ENCODE data around the gene LTA. TPM values are rescaled to one million over a fixed set of nuclear protein-coding genes. Genes with fewer than 3 reads are reported as not detected.
A peak's percentile ranks its signal among the peaks of the same experiment; 100 is the strongest.
"Not testable (repeated sequence)": the region's sequence is repeated elsewhere in the genome, so short reads cannot be mapped to it uniquely, and the experiment has no call there.

Gene LTA
- total RNA-seq, 1 donor from 2014 or later, result not detected

DNA sequence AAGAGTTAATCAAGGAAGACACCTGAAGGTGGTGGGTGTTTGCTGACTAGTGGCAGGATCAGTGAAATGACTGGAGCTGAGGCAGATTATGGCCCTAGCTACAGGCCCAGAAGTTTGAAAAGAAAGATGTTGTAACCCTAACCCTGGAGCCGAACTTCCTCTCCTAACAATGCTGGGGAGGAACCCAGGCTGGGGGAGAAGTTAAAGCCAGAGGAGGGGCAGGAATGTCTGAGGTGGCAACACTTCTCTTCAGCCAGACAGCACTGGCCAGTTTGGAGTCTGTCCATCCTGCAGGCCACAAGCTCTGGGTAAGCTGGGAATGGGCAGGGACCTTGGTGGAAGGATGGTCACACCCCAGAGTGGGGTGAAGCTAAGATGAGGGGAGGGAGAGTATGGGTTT, 13.9 kb downstream of the LTA start, which contains the start of gene LST1:
TSS of gene LST1 (plus strand) at position 270 of the 400 bp plus-strand sequence. CDS start 1,023 bp downstream, outside the sequence.
- peaks cover 11 to 14% (median 13%) of the 10 kb centered on the region in 3 donors for H3K4me1 ChIP-seq (ENCODE audit: control insufficient read depth in 3 of 3, insufficient read depth in 3 of 3, low read length in 3 of 3)
- no peaks in the 10 kb centered on the region for H3K36me3 ChIP-seq (ENCODE audit: control insufficient read depth in 3 of 3, insufficient read depth in 3 of 3, low read length in 3 of 3)
- no peaks in the 10 kb centered on the region for H3K9me3 ChIP-seq (ENCODE audit: control insufficient read depth in 3 of 3, low read length in 3 of 3)
- peak within 1 kb of the TSS; percentile 25 for H3K27ac ChIP-seq (ENCODE audit: low read depth, low read length)
- peak within 1 kb of the TSS in 1 of 3 donors; percentile 12 for H3K4me3 ChIP-seq (ENCODE audit: low read length in 3 of 3)
- no peak within 1 kb of the TSS for H3K9ac ChIP-seq (ENCODE audit: low read depth in 1 of 3, low read length in 3 of 3)
- H3K27me3 ChIP-seq (ENCODE audit: control insufficient read depth in 3 of 3, insufficient read depth in 3 of 3, low read length in 3 of 3), result no peaks in the 10 kb centered on the region

DNA sequence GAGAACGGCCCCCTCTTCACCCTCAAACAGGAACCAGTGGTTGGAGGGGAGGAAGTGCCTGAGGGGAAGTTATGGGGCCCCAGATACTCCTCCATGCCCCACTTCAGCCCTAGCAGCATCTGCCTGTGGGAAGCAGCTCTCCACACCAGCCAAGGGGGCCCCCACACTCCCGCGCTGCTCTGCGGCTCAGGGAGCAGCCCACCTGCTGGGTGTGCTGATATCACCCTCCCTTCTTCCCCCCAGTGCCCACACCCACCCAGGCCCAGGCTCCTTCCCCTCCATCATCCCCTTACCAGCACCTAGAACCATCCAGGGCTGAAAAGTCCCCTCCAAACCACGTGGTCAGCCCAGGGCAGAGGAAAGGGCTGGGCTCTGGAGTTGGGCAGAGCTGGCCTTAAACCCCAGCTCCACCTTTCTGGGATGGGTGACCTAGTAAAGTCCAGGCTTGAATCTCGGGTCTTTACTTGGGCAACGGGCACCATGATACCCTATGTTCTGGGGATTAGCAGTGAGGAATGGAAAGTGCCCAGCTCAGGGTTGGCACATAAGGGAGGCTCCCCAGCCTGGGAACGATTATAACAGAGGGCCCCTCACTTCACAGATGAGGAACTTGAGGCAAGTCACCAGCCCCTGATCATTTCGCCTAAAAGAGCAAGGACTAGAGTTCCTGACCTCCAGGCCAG, 14.7 kb downstream of the LTA start:
- Histone ChIP-seq H3K27me3 (ENCODE audit: control insufficient read depth in 3 of 3, insufficient read depth in 3 of 3, low read length in 3 of 3) (no peaks in the 10 kb centered on the region), H3K9ac (ENCODE audit: low read depth in 1 of 3, low read length in 3 of 3) (no peak overlapping the region), H3K36me3 (ENCODE audit: control insufficient read depth in 3 of 3, insufficient read depth in 3 of 3, low read length in 3 of 3) (no peaks in the 10 kb centered on the region), H3K9me3 (ENCODE audit: control insufficient read depth in 3 of 3, low read length in 3 of 3) (no peaks in the 10 kb centered on the region), H3K4me1 (ENCODE audit: control insufficient read depth in 3 of 3, insufficient read depth in 3 of 3, low read length in 3 of 3) (peaks cover 4 to 6% (median 6%) of the 10 kb centered on the region in 3 donors), H3K27ac (ENCODE audit: low read depth, low read length) (peak overlapping the region; percentile 25), H3K4me3 (ENCODE audit: low read length in 3 of 3) (peak overlapping the region in 1 of 3 donors; percentile 12)

DNA sequence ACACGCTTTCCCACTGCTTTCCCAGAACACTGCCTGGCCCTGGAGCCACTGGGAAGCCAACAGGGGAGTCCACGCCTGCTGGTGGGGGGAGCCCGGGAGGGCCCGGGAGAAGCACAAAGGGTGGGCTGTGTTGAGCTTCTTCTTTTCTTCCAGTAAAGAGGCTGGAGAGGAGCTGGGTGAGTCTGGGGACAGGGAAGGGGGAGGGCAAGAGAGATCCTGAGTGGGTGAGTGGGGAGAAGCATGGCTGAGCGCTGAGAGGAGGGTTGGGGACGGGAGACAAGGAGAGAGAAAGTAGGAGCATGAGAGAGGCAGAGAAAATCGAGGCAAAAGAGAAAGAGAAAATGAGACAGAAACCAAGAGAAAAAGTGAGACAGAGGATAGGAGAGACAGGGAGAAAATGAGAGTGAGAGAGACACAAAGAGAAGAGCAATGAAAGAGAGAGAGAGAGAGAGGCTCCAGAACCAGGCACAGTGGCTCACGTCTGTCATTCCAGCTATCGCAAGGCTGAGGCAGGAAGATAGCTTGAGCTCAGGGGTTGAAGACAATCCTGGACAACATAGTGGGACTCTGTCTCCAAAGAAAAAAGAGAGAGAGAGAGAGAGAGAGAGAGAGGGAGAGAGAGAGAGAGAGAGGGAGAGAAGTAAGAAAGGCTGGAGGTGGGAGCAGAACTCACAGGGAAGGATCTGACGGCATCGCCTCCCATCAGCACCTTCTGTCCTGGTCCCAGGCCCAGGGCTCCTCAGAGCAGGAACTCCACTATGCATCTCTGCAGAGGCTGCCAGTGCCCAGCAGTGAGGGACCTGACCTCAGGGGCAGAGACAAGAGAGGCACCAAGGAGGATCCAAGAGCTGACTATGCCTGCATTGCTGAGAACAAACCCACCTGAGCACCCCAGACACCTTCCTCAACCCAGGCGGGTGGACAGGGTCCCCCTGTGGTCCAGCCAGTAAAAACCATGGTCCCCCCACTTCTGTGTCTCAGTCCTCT, 16.0 kb downstream of the LTA start:
- no peak overlapping the region for H3K4me3 ChIP-seq (ENCODE audit: low read length in 3 of 3)
- H3K27me3 ChIP-seq (ENCODE audit: control insufficient read depth in 3 of 3, insufficient read depth in 3 of 3, low read length in 3 of 3), result no peaks in the 10 kb centered on the region
- H3K27ac ChIP-seq (ENCODE audit: low read depth, low read length), result no peak overlapping the region
- peaks cover 0 to 2% (median 2%) of the 10 kb centered on the region in 3 donors for H3K4me1 ChIP-seq (ENCODE audit: control insufficient read depth in 3 of 3, insufficient read depth in 3 of 3, low read length in 3 of 3)
- no peak overlapping the region for H3K9ac ChIP-seq (ENCODE audit: low read depth in 1 of 3, low read length in 3 of 3)
- H3K9me3 ChIP-seq (ENCODE audit: control insufficient read depth in 3 of 3, low read length in 3 of 3), result no peaks in the 10 kb centered on the region
- no peaks in the 10 kb centered on the region for H3K36me3 ChIP-seq (ENCODE audit: control insufficient read depth in 3 of 3, insufficient read depth in 3 of 3, low read length in 3 of 3)

DNA sequence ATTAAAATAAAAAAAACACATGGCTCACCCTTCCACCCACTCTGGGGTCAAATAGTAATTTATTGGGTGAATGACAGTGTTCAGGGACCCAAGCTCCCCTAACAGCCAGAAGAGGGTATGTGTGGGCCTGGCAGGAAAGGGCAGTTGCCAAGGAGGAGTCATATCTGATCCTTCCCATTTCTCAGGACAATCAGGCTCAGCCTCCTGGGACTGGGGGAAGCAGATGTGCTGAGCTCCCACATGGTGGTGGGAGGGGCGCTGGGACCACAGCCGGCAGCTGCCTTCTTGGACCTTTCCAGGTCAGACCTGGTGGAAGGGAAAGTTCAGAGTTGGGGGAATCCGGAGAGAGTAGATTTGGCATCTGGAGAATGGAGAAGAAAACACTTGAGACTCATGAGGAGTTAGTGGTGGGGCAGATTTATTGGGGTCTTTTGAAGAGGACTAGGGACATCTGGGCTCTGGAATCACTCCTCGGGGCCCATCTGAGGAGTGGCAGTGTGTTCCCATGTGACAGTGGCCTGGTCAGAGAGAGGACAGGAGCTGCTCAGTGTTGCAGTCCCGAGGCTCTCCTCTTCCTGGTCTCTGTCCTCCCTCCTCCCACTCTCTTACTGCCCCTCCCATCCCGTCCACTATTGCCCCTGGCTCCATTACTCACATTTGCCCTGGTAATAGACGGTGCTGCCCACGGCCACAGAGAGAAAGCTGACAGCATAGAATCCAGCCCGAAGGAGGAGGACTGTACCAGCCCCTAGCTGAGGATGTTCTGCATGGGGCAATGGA, 17.0 kb downstream of the LTA start:
- Histone ChIP-seq H3K36me3 (ENCODE audit: control insufficient read depth in 3 of 3, insufficient read depth in 3 of 3, low read length in 3 of 3) (no peaks in the 10 kb centered on the region), H3K9me3 (ENCODE audit: control insufficient read depth in 3 of 3, low read length in 3 of 3) (no peaks in the 10 kb centered on the region), H3K4me1 (ENCODE audit: control insufficient read depth in 3 of 3, insufficient read depth in 3 of 3, low read length in 3 of 3) (peaks cover 0 to 2% (median 2%) of the 10 kb centered on the region in 3 donors), H3K27ac (ENCODE audit: low read depth, low read length) (no peak overlapping the region), H3K27me3 (ENCODE audit: control insufficient read depth in 3 of 3, insufficient read depth in 3 of 3, low read length in 3 of 3) (no peaks in the 10 kb centered on the region), H3K4me3 (ENCODE audit: low read length in 3 of 3) (no peak overlapping the region), H3K9ac (ENCODE audit: low read depth in 1 of 3, low read length in 3 of 3) (no peak overlapping the region)

DNA sequence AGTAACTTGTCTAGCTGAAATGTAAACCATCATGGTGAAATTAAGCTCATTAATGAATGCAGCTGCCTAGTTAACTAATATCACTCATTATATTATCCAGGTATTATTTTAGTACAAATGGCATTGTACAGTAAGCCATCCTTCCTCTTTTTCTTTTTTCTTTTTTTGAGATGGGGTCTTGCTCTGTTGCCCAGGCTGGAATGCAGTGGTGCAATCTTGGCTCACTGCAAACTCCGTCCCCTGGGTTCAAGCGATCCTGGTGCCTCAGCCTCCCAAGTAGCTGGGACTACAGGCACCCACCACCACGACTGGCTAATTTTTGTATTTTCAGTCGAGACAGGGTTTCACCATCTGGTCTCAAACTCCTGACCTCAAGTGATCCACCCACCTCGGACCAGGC, 18.6 kb downstream of the LTA start:
- not testable (repeated sequence) for H3K4me1 ChIP-seq (ENCODE audit: control insufficient read depth in 3 of 3, insufficient read depth in 3 of 3, low read length in 3 of 3); H3K27me3 ChIP-seq (ENCODE audit: control insufficient read depth in 3 of 3, insufficient read depth in 3 of 3, low read length in 3 of 3); H3K36me3 ChIP-seq (ENCODE audit: control insufficient read depth in 3 of 3, insufficient read depth in 3 of 3, low read length in 3 of 3); H3K27ac ChIP-seq (ENCODE audit: low read depth, low read length); H3K9me3 ChIP-seq (ENCODE audit: control insufficient read depth in 3 of 3, low read length in 3 of 3); H3K9ac ChIP-seq (ENCODE audit: low read depth in 1 of 3, low read length in 3 of 3); H3K4me3 ChIP-seq (ENCODE audit: low read length in 3 of 3)

DNA sequence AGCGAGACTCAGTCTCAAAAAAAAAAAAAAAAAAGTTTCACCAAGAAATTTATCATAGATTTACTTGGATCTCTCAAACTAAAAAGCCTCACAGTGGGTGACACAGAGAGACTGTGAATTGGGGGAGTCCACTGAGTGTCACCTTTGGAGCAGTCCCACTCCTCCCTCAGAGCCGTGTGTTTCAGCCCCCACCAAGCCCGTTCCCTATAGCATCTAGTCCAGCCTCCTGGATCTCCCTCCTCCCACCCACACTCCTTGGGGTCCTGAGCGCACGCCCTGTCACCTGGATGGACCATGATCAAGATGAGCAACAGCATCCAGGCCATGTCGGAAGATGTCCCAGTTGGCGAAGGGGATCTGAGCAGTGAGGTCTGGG, 20.3 kb downstream of the LTA start:
- Histone ChIP-seq H3K36me3 (ENCODE audit: control insufficient read depth in 3 of 3, insufficient read depth in 3 of 3, low read length in 3 of 3) (no peaks in the 10 kb centered on the region), H3K27ac (ENCODE audit: low read depth, low read length) (no peak overlapping the region), H3K4me3 (ENCODE audit: low read length in 3 of 3) (no peak overlapping the region), H3K4me1 (ENCODE audit: control insufficient read depth in 3 of 3, insufficient read depth in 3 of 3, low read length in 3 of 3) (peaks cover 0 to 2% (median 2%) of the 10 kb centered on the region in 3 donors), H3K9ac (ENCODE audit: low read depth in 1 of 3, low read length in 3 of 3) (no peak overlapping the region), H3K27me3 (ENCODE audit: control insufficient read depth in 3 of 3, insufficient read depth in 3 of 3, low read length in 3 of 3) (no peaks in the 10 kb centered on the region), H3K9me3 (ENCODE audit: control insufficient read depth in 3 of 3, low read length in 3 of 3) (no peaks in the 10 kb centered on the region)

DNA sequence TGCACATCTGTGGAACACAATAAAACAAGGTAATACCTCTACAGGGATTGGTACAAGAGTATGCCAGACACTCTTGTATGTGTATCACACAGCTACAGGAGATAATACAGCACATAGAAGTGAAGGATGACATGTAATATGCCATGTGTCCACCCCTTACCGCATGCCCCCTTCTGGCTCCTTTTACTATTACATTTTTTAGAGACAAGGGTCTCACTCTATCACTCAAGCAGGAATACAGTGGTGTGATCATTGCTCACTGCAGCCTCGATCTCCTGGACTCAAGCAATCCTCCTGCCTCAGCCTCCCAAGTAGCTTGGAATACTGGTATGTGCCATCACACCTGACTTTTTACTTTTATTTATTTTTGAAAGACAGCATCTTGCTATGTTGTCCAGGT, 24.9 kb downstream of the LTA start:
- Histone ChIP-seq H3K9me3 (ENCODE audit: control insufficient read depth in 3 of 3, low read length in 3 of 3) (no peaks in the 10 kb centered on the region), H3K27me3 (ENCODE audit: control insufficient read depth in 3 of 3, insufficient read depth in 3 of 3, low read length in 3 of 3) (no peaks in the 10 kb centered on the region), H3K27ac (ENCODE audit: low read depth, low read length) (no peak overlapping the region), H3K36me3 (ENCODE audit: control insufficient read depth in 3 of 3, insufficient read depth in 3 of 3, low read length in 3 of 3) (no peaks in the 10 kb centered on the region), H3K9ac (ENCODE audit: low read depth in 1 of 3, low read length in 3 of 3) (no peak overlapping the region), H3K4me1 (ENCODE audit: control insufficient read depth in 3 of 3, insufficient read depth in 3 of 3, low read length in 3 of 3) (no peaks in the 10 kb centered on the region), H3K4me3 (ENCODE audit: low read length in 3 of 3) (no peak overlapping the region)

DNA sequence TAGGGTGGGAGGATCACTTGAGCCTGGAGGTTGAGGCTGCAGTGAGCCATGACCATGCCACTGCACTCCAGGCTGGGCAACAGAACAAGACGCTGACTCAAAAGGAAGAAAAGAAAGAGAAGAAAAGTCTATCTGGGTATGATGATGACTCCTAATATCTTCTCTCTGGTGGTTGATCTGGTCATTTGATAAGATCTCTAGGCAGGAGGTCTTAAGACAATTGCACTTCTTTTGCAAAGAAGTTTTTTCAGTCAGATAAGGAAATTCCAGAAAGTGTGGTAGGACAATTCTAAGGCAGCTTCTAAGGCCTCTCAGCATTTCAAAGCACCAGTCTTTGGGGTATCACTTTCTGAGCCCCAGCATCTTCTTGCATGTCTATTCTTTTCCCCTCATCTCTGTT, 35.2 kb downstream of the LTA start:
- no peaks in the 10 kb centered on the region for H3K36me3 ChIP-seq (ENCODE audit: control insufficient read depth in 3 of 3, insufficient read depth in 3 of 3, low read length in 3 of 3)
- no peaks in the 10 kb centered on the region for H3K27me3 ChIP-seq (ENCODE audit: control insufficient read depth in 3 of 3, insufficient read depth in 3 of 3, low read length in 3 of 3)
- no peaks in the 10 kb centered on the region for H3K9me3 ChIP-seq (ENCODE audit: control insufficient read depth in 3 of 3, low read length in 3 of 3)
- no peaks in the 10 kb centered on the region for H3K4me1 ChIP-seq (ENCODE audit: control insufficient read depth in 3 of 3, insufficient read depth in 3 of 3, low read length in 3 of 3)
- no peak overlapping the region for H3K27ac ChIP-seq (ENCODE audit: low read depth, low read length)
- no peak overlapping the region for H3K9ac ChIP-seq (ENCODE audit: low read depth in 1 of 3, low read length in 3 of 3)
- H3K4me3 ChIP-seq (ENCODE audit: low read length in 3 of 3), result no peak overlapping the region

DNA sequence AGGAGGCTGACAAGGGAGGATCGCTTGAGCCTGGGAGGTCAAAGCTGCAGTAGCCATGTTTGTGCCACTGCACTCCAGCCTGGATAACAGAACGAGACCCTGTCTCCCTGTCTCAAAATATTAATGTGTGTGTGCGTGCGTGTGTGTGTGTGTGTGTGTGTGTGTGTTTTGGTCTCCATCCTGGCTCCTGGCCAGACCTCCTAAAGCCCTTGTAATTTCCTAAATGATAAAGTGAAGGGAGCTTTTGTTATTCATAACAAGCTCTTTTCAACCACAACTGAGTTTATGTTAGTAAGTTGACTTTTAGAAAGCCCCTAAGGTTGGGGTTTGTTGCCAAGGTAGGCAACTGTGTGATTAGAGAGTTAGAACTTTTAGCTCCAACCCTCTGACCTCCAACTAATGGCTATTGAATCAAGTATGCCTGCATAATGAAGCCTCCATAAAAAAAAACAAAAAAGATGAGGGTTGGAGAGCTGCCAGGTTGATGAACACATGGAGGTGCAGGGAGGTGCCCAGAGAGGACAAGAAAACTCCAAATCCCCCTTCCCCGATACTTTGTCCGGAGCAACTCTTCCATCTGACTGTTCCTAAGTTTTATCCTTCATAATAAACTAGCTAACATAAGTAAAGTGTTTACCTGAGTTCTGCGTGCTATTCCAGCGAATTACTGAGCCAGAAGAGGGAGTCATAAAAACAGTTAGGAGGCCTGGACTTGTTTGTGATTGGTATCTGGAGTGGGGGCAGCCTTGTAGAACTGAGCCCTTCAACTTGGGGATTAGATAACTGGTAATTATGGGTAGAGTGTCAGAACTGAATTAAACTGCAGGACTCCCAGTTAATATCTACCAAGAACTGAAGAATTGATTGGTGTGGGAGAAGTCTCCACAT, 37.7 kb downstream of the LTA start:
- Histone ChIP-seq H3K36me3 (ENCODE audit: control insufficient read depth in 3 of 3, insufficient read depth in 3 of 3, low read length in 3 of 3) (no peaks in the 10 kb centered on the region), H3K27ac (ENCODE audit: low read depth, low read length) (no peak overlapping the region), H3K9me3 (ENCODE audit: control insufficient read depth in 3 of 3, low read length in 3 of 3) (no peaks in the 10 kb centered on the region), H3K9ac (ENCODE audit: low read depth in 1 of 3, low read length in 3 of 3) (no peak overlapping the region), H3K4me3 (ENCODE audit: low read length in 3 of 3) (no peak overlapping the region), H3K4me1 (ENCODE audit: control insufficient read depth in 3 of 3, insufficient read depth in 3 of 3, low read length in 3 of 3) (no peaks in the 10 kb centered on the region), H3K27me3 (ENCODE audit: control insufficient read depth in 3 of 3, insufficient read depth in 3 of 3, low read length in 3 of 3) (no peaks in the 10 kb centered on the region)
